Spleen (tissue), 11 donors: ENCODE results near the gene CATSPERD. TPM values are rescaled to one million over a fixed set of nuclear protein-coding genes. Genes with fewer than 3 reads are reported as not detected.
A peak's percentile ranks its signal among the peaks of the same experiment; 100 is the strongest.

ENCODE experiments used
- DNase-seq: peaks from one replicate; pipeline ENCODE4 v3.0.0-alpha.2; 2020
- H3K27ac ChIP-seq, 8 donors: fragments of 200-600 bp; sonication (generic) in 7 of 8; 1 replicate in 4 of 8; 2 replicates in 4 of 8; pipeline versions ENCODE4 v1.5.0 to v1.8.0; 2016 to 2021; ENCODE audit warnings: inconsistent platforms in 4 of 8, mild to moderate bottlenecking in 4 of 8, moderate library complexity in 1 of 8
- H3K27me3 ChIP-seq, 7 donors: fragments of 200-600 bp; sonication (generic) in 6 of 7; replicated peaks in 1 of 7; 1 replicate in 4 of 7; 2 replicates in 3 of 7; pipeline versions ENCODE4 v1.5.0 to v1.8.0; 2016 to 2021; ENCODE audit warnings: inconsistent platforms in 3 of 7, mild to moderate bottlenecking in 1 of 7
- H3K36me3 ChIP-seq, 6 donors: fragments of 200-600 bp; sonication (generic) in 5 of 6; 1 replicate in 4 of 6; 2 replicates in 2 of 6; pipeline versions ENCODE4 v1.5.0 to v1.8.0; 2016 to 2021; ENCODE audit warnings: inconsistent platforms in 2 of 6
- H3K4me1 ChIP-seq, 6 donors: fragments of 200-600 bp; sonication (generic) in 5 of 6; 1 replicate in 3 of 6; 2 replicates in 3 of 6; pipeline versions ENCODE4 v1.5.0 to v1.8.0; 2016 to 2021; ENCODE audit warnings: inconsistent platforms in 3 of 6
- H3K4me3 ChIP-seq, 8 donors: fragments of 200-600 bp; sonication (generic) in 7 of 8; 1 replicate in 4 of 8; 2 replicates in 4 of 8; pipeline versions ENCODE4 v1.5.0 to v1.8.0; 2016 to 2021; ENCODE audit warnings: inconsistent platforms in 4 of 8, mild to moderate bottlenecking in 4 of 8, moderate library complexity in 2 of 8
- H3K9me3 ChIP-seq, 8 donors: fragments of 200-600 bp; sonication (generic) in 7 of 8; 1 replicate in 4 of 8; 2 replicates in 4 of 8; pipeline versions ENCODE4 v1.5.0 to v1.8.0; 2016 to 2021; ENCODE audit warnings: inconsistent platforms in 4 of 8
- CTCF ChIP-seq, 11 experiments: fragments of 200-600 bp in 7 of 11; fragments of 450-650 bp in 4 of 11; sonication (generic) in 4 of 11; IDR thresholded peaks in 8 of 11; conservative IDR thresholded peaks in 3 of 11; 1 replicate in 7 of 11; 2 replicates in 4 of 11; pipeline versions ENCODE4 v1.4.0 to v1.8.0; 2016 to 2021; ENCODE audit warnings: antibody characterized with exemption in 11 of 11, inconsistent platforms in 4 of 11, mild to moderate bottlenecking in 1 of 11
- POLR2A ChIP-seq, 3 donors: fragments of 450-650 bp; IDR thresholded peaks; one replicate each; pipeline ENCODE4 v1.5.1; 2017; ENCODE audit warnings: antibody characterized with exemption in 3 of 3, mild to moderate bottlenecking in 1 of 3
- POLR2AphosphoS5 ChIP-seq, 3 donors: sonication (generic); formaldehyde crosslinking; IDR thresholded peaks; one replicate each; pipeline ENCODE4 v1.5.1; 2017; ENCODE audit warnings: antibody characterized with exemption in 3 of 3
- WGBS, 5 donors: extraction: QIAGEN DNeasy Blood & Tissue Kit in 3 of 5; methylation state at CpG; one replicate each; pipeline versions ENCODE4 v1.1.5 to v1.1.7; 2013 to 2018; 5-methylcytosine and 5-hydroxymethylcytosine counted together
- intact Hi-C: fragments of 100-400 bp; cut with DNase I; formaldehyde crosslinking; loops from one replicate; pipeline ENCODE4 v1.15.0; 2023; ENCODE audit warnings: low total_unique reads
- polyA plus RNA-seq, 3 donors: library from polyadenylated mRNA; stranded (reverse); fragments of 200-250 nt; gene quantifications; one replicate each; pipeline ENCODE4 v1.2.1, GENCODE V29; 2013
- total RNA-seq, 7 donors: library from RNA; depleted of rRNA in 3 of 7; stranded (reverse); fragments of >200 nt in 3 of 7; fragmentation: NEBNext Ultra II Directional in 4 of 7; extraction: Animal tissue kit (Norgen Biotek cat#: 25700) in 4 of 7; gene quantifications; one replicate each; pipeline versions ENCODE4 v1.1.0 to v1.2.1, GENCODE V29; 2016 to 2021
- donor health status: healthy with polysubstance abuse.
- donor health status: DM: no; HTN: no; CAD: no; lungs with moderate emphysema.
- donor health status: DM: no; HTN: no; CAD: no.
- donor health status: Bipolar disorder and iron deficiency.
- donor health status: healthy.
- donor health status: DM: no; HTN: no; CAD: no.
- donor health status: DM: yes; HTN: yes; CAD: no.

Gene CATSPERD
- total and polyA plus RNA-seq, 10 donors, result not detected

DNA sequence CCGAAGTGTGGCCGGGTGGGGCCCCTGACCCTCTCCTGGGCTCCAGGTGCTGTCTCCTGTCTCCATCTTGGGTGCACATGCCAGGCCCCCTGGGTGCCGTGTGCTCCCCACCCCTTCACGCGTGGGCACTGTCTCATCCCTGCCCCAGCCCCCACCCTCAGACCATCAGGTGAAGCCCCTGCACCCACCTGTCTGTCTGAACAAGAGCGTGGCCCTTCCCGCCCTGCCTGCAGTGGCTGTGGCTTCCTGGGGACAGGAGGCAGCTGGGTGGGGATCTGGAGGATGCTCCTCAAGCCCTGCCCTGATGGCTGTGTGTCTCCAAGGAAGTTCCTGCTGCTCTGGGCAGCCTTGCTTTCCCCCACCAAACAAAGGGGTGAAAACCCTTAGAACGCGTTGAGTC is 61.9 kb downstream of the CATSPERD start:
- Histone ChIP-seq H3K27ac (no peak overlapping the region), H3K36me3 (peaks cover 0 to 49% (median 41%) of the 10 kb centered on the region in 6 donors), H3K4me3 (no peak overlapping the region), H3K9me3 (no peaks in the 10 kb centered on the region), H3K4me1 (no peaks in the 10 kb centered on the region), H3K27me3 (no peaks in the 10 kb centered on the region)
- DNase-seq, result no peak
- TF ChIP-seq POLR2AphosphoS5 (IDR thresholded peaks at IDR 0.05) (peak in 1 of 3 donors; percentile 20), POLR2A (IDR thresholded peaks at IDR 0.05) (no peak), CTCF (IDR thresholded peaks at IDR 0.05 in 8 of 11, conservative IDR thresholded peaks at IDR 0.05 in 3 of 11) (no peak)
- intact Hi-C loops, result no loop called here
- 85 to 100% (median 86%) methylated on average over 4 to 9 of the region's 9 CpGs for WGBS, 5 donors

GRCh38 chr19:5782945-5783919 is 62.8 kb downstream of the CATSPERD start:
- TF ChIP-seq CTCF (IDR thresholded peaks at IDR 0.05 in 8 of 11, conservative IDR thresholded peaks at IDR 0.05 in 3 of 11), result no peak
- no peak for TF ChIP-seq POLR2A (IDR thresholded peaks at IDR 0.05)
- TF ChIP-seq POLR2AphosphoS5 (IDR thresholded peaks at IDR 0.05), result peak in 1 of 3 donors; percentile 30
- Histone ChIP-seq H3K9me3 (no peaks in the 10 kb centered on the region), H3K36me3 (peaks cover 0 to 58% (median 50%) of the 10 kb centered on the region in 6 donors), H3K27me3 (no peaks in the 10 kb centered on the region), H3K4me3 (no peak overlapping the region), H3K4me1 (no peaks in the 10 kb centered on the region), H3K27ac (no peak overlapping the region)
- intact Hi-C loops, result no loop called here
- no peak for DNase-seq
- 85 to 91% (median 86%) methylated on average over 23 to 48 of the region's 48 CpGs for WGBS, 5 donors

- Histone ChIP-seq H3K9me3 (no peaks in the 10 kb centered on the region), H3K36me3 (peaks cover 3 to 73% (median 64%) of the 10 kb centered on the region in 6 donors)
Observed at GRCh38 chr19:5784581-5785147, 64.2 kb downstream of the CATSPERD start, which contains the start of gene PRR22. Gene PRR22 (minus strand): TSS chr19:5784746. CDS start chr19:5784660, 86 bp downstream.

More at GRCh38 chr19:5784581-5785147, 64.2 kb downstream of the CATSPERD start, which contains the start of gene PRR22:
- no peaks in the 10 kb centered on the region for H3K27me3 ChIP-seq
- DNase-seq, result no peak
- no peak within 1 kb of the TSS for H3K27ac ChIP-seq
- TF ChIP-seq CTCF (IDR thresholded peaks at IDR 0.05 in 8 of 11, conservative IDR thresholded peaks at IDR 0.05 in 3 of 11) (no peak), POLR2A (IDR thresholded peaks at IDR 0.05) (no peak), POLR2AphosphoS5 (IDR thresholded peaks at IDR 0.05) (no peak)
- no peak within 1 kb of the TSS for H3K4me3 ChIP-seq
- H3K4me1 ChIP-seq, result peaks cover 0 to 3% (median 1%) of the 10 kb centered on the region in 6 donors
- intact Hi-C loops, result no loop called here
- WGBS, 5 donors, result 84 to 95% (median 94%) methylated on average over 4 to 15 of the region's 15 CpGs
